NCI-H2196 treated with DMSO at 0.1 percent for 48 hours (cell line): ENCODE results near the gene KDM6A.
"Not testable (repeated sequence)": the region's sequence is repeated elsewhere in the genome, so short reads cannot be mapped to it uniquely, and the experiment has no call there.

Experiments used
- DNase-seq: peaks from one replicate; lab custom pipeline; 2025; ENCODE audit not compliant: unreplicated experiment; lab: John Stamatoyannopoulos, UW

KDM6A gene

DNA sequence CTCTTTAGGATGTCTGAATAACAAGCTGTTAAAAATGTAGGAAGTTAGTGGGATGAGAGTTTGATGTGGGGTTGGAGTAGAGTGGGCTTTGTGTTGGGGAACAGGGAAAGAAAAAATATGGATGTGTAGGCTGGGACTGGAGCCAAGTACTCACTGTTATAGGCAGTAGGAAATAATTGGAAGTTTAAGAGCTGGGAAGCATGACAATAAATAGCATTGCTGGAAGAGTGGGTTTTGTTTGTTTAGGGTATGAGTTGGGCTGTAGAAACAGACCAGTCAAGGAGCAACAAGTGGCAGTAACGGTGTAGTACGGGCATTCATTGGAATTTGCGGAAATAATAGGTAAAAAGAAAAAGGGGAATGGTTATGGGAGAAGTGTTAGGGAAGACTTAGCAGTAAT lies 81.6 kb downstream of the KDM6A start:
- no peak for DNase-seq

GRCh38 chrX:44957848-44958247 lies 84.9 kb downstream of the KDM6A start:
- DNase-seq, result no peak

DNA sequence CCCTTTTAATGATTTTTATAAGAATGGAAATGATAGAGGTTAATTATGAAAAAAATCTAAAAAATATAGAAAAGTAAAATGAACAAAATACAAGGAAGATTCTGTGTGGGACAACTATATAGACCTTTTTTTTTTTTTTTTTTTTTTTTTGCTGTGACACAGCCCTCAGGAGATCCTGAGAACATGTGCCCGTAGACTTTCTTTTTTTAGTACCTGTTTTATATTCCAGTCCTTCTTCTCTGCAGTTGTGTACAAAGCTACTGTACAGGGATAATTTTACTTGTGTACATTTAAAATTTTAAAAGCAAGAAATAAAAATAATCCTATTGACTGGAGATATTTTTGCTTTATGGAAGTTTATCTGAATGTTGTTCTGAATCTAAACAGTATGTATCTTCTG lies 85.5 kb downstream of the KDM6A start:
- DNase-seq, result no peak

- DNase-seq, result no peak
Measured at GRCh38 chrX:44961817-44962607, 89.0 kb downstream of the KDM6A start.

- DNase-seq, result no peak
Measured at GRCh38 chrX:44962944-44963343, 90.0 kb downstream of the KDM6A start.

GRCh38 chrX:44967221-44967620 lies 94.2 kb downstream of the KDM6A start:
- no peak for DNase-seq

- no peak for DNase-seq
Measured at GRCh38 chrX:44970709-44971108, 97.7 kb downstream of the KDM6A start.

DNA sequence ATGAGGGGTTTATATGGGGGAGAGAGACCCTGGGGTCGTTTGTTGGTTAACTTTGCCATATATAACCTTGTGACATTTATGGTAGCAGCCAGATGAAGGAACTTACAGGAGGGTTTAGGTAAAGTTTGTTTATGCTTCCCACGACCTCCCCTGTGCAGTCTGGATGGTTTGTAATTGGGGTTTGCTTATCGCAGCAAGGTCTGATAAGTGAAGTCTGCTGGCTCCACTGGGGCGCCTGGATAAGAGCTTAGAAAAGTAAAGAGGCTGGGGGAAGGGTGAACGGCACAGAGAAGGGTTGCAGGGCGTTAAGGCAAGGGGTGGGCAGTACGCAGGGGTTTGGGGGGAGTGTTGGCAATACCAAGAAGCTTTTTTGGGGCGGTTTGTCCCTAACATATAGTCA lies 98.7 kb downstream of the KDM6A start:
- DNase-seq, result no peak

DNA sequence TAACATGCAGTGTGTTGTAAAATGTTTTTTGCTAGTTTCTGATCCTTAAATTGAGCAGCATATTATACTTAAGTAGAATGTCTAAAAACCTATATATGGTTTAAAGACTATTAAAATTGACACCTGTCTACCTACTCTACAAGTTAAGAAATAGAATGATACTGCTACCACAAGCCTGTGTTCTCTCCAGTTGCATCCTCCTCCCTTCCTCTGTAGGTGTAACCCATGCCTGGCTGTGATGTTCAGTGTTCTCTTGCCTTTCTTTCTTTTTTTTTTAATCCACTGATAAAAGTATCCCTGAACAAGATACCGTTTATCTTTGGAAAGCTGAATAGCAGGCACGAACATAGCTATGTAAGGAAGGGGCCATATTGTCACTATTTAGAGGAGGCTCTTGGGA lies 99.1 kb downstream of the KDM6A start:
- no peak for DNase-seq

DNA sequence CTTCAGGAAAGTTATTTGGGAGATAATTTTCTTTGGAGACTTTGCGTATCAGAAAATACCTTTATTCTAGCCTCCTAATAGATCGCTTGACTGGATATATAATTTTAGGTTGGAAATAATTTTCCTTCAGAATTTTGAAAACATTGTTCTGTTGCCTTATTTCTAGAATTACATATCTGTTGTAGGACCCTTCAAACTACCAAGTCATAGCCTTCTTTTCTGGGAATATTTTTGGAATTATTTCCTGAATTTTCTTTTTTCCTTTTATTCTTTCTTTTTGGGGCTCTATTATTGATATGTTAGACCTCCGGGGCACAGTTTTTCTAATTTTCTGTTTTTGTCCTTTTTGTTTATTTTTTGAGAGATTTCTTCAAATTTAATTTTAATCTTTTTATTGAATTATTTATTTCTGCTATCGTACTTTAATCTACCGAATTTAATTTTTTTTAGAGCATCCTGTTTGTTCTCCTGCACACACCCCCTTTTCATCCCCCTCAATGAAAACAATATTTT lies 100.5 kb downstream of the KDM6A start:
- DNase-seq, result no peak

DNA sequence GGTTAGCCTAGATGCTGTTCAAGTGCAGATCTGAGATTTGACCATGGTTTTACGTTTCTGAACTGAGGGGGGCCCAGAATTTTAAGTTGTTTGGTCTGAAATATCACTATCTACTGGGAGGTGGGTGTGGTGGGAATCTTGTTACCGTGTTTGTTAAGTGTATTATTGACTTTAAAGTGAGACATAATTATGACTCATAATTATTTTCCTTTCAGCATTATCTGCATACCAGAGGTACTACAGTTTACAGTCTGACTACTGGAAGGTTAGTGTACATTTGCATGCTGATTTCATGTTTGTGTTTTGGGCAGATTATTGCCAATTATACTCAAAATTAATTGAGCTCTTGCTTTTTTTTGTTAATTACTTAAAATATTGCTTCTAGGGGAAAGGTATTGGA lies 101.5 kb downstream of the KDM6A start:
- DNase-seq, result no peak

DNA sequence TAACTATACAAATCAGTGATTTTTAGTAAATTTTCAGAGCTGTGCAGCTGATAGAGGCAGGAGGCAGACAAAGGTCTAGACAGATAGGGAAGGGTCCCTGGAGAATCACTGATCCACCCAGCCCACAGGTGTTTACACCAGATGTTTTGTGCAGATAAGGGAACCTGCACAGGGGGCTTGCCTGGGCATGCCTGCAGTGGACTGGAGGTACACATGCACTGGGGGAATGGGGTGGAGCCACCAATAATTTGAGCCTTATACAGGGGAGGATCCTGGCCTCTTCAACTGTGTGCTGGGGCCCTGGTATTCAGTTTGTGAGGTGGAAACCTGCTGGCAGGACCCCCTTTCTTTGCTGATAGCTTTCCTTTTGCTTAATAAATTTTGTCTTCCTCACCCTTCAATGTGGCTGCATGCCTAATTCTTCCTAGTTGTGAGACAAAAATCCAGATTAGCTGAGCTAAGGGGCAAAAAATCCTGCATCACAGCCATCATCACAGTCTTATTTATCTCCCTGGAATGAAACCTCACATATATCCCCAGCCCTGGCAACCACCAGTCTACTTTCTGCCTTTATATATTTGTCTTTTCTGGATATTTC lies 102.8 kb downstream of the KDM6A start:
- no peak for DNase-seq

- DNase-seq, result no peak
Measured at GRCh38 chrX:44978976-44979375, 106.0 kb downstream of the KDM6A start.

GRCh38 chrX:44980403-44980802 lies 107.4 kb downstream of the KDM6A start:
- no peak for DNase-seq

DNA sequence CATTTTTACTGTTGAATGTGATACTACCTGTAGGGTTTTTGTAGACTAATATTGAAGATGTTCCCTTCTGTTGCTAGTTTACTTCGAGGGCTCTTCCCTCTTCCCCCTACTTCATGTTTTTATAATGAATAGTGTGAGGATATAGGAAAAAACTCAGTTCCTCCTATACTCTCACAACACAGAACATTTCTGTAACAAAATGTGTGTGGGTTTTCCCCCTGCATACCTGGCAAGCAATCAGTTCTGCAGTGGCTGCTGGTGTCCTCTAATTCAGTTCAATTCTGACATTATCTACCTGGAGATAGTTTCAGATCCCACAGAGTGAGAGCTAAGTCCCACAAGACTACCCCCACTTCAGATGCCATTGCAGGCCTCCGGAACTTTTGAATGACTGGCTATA lies 107.9 kb downstream of the KDM6A start:
- no peak for DNase-seq

- DNase-seq, result no peak
Measured at GRCh38 chrX:44989995-44990770, 117.2 kb downstream of the KDM6A start.

GRCh38 chrX:44992775-44993174 lies 119.8 kb downstream of the KDM6A start:
- DNase-seq, result no peak

DNA sequence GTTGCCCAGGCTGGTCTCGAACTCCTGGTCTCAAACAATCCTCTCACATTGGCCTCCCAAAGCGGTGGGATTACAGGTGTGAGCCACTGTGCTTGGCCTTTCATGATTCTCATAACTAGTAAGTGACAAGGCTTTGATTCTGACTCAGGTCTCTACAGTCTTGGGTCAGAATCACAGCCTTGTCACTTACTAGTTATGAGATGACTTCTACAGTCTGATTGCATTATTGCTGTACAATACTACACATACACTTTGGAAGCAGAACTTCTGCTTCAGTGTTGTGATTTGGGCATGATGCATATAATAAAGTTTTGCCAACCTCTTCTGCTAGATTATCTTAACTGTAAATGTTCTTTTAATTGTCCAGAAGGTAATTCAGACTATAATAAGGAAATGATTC lies 123.3 kb downstream of the KDM6A start:
- no peak for DNase-seq

DNA sequence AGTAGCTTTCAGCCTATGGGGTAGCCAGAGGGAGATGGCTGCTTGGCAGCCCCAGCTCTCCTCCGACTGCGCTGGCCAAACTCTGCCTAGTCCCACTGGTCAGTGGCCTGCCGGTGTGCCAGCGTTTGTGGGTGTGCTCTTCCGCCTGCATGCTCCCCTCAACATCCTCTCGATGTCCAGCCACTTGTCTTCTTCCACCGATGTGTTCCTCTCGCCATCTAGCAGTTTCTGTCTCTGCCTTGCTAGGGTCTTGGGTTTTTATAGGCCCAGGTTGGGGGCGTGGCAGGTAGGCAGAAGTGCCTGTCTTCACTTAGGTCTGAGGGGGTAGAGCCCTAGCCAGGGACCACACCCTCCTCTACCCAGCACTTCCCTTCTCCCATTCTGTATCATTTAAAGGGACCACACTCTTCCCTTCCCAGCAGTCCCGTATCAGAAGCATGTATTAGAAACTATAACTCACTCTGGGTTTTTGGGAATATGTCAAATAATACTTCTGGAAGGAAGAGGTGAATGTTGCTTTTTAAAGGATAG lies 124.4 kb downstream of the KDM6A start:
- DNase-seq, result no peak

- no peak for DNase-seq
Measured at GRCh38 chrX:44997888-44998287, 124.9 kb downstream of the KDM6A start.

GRCh38 chrX:44999237-44999636 lies 126.2 kb downstream of the KDM6A start:
- DNase-seq, result not testable (repeated sequence)

GRCh38 chrX:44999872-45000271 lies 126.9 kb downstream of the KDM6A start:
- not testable (repeated sequence) for DNase-seq
